CD14-positive monocyte (primary cell): ENCODE results near the gene GLOD5. TPM values are rescaled to one million over a fixed set of nuclear protein-coding genes. Genes with fewer than 3 reads are reported as not detected.

ENCODE experiments used
- DNase-seq, 3 donors: peaks; one replicate each; pipeline ENCODE4 v3.0.0-alpha.2; 2011 to 2022
- H2AFZ ChIP-seq: 2 replicates; pipeline ENCODE4 v1.6.0; 2012; ENCODE audit warnings: mild to moderate bottlenecking, low read depth, low read length, inconsistent platforms; ENCODE audit not compliant: insufficient read depth, poor library complexity, severe bottlenecking
- H3K27ac ChIP-seq, 2 donors: 1 replicate in 1 of 2; 2 replicates in 1 of 2; pipeline ENCODE4 v1.5.1; 2012 to 2013; ENCODE audit warnings: low read length in 2 of 2, control low read depth in 1 of 2, inconsistent platforms in 1 of 2, low read depth in 1 of 2, mild to moderate bottlenecking in 1 of 2
- H3K27me3 ChIP-seq, 2 donors: one replicate each; pipeline versions ENCODE4 v1.6.0 to v1.6.1; 2011 to 2013; ENCODE audit warnings: low read length in 2 of 2; ENCODE audit not compliant: control insufficient read depth in 2 of 2, insufficient read depth in 2 of 2
- H3K36me3 ChIP-seq, 2 donors: replicated peaks in 1 of 2; 1 replicate in 1 of 2; 2 replicates in 1 of 2; pipeline versions ENCODE4 v1.5.1 to v1.6.1; 2012 to 2013; ENCODE audit warnings: low read length in 2 of 2, control low read depth in 1 of 2, inconsistent platforms in 1 of 2, mild to moderate bottlenecking in 1 of 2; ENCODE audit not compliant: insufficient read depth in 2 of 2, control insufficient read depth in 1 of 2
- H3K4me1 ChIP-seq, 2 donors: 1 replicate in 1 of 2; 2 replicates in 1 of 2; pipeline versions ENCODE4 v1.5.1 to v1.6.1; 2012 to 2013; ENCODE audit warnings: low read length in 2 of 2, control low read depth in 1 of 2, inconsistent platforms in 1 of 2, mild to moderate bottlenecking in 1 of 2, moderate library complexity in 1 of 2; ENCODE audit not compliant: insufficient read depth in 2 of 2, control insufficient read depth in 1 of 2
- H3K4me2 ChIP-seq: replicated peaks from 2 replicates; pipeline ENCODE3; 2012; ENCODE audit warnings: low read length, moderate library complexity, mild to moderate bottlenecking; ENCODE audit not compliant: poor library complexity, severe bottlenecking; ENCODE audit errors: extremely low read depth
- H3K4me3 ChIP-seq, 3 experiments: fragments of 200-600 bp in 1 of 3; sonication (generic) in 1 of 3; replicated peaks in 1 of 3; 1 replicate in 2 of 3; 2 replicates in 1 of 3; pipeline ENCODE4 v1.5.1; 2011 to 2013; ENCODE audit warnings: low read length in 3 of 3, mild to moderate bottlenecking in 3 of 3, control low read depth in 2 of 3, low read depth in 2 of 3, inconsistent platforms in 1 of 3, moderate library complexity in 1 of 3
- H3K79me2 ChIP-seq: 2 replicates; pipeline ENCODE4 v1.6.0; 2012; ENCODE audit warnings: mild to moderate bottlenecking, control low read depth, inconsistent platforms, low read length, moderate library complexity; ENCODE audit not compliant: insufficient read depth
- H3K9ac ChIP-seq: 2 replicates; pipeline ENCODE4 v1.6.0; 2017; ENCODE audit warnings: low read length, mild to moderate bottlenecking; ENCODE audit not compliant: insufficient read depth, poor library complexity, severe bottlenecking
- H3K9me3 ChIP-seq, 2 donors: replicated peaks in 1 of 2; 1 replicate in 1 of 2; 2 replicates in 1 of 2; pipeline versions ENCODE4 v1.5.1 to v1.6.1; 2012 to 2013; ENCODE audit warnings: low read length in 2 of 2, control low read depth in 1 of 2; ENCODE audit not compliant: control insufficient read depth in 1 of 2, insufficient read depth in 1 of 2
- H4K20me1 ChIP-seq: 2 replicates; pipeline ENCODE4 v1.6.0; 2012; ENCODE audit warnings: mild to moderate bottlenecking, low read length, control low read depth, moderate library complexity; ENCODE audit not compliant: insufficient read depth
- H3K27ac Mint-ChIP-seq, 7 donors: one replicate each; pipeline ENCODE4 v1.8.0; 2020; ENCODE audit warnings: mild to moderate bottlenecking in 7 of 7, mixed read lengths in 7 of 7, moderate library complexity in 6 of 7, inconsistent platforms in 2 of 7
- H3K27me3 Mint-ChIP-seq, 3 donors: one replicate each; pipeline ENCODE4 v1.8.0; 2021 to 2022; ENCODE audit warnings: low read depth in 3 of 3, mild to moderate bottlenecking in 3 of 3, mixed read lengths in 3 of 3, moderate library complexity in 3 of 3, inconsistent platforms in 1 of 3
- H3K36me3 Mint-ChIP-seq, 2 donors: one replicate each; pipeline ENCODE4 v1.8.0; 2020; ENCODE audit warnings: mixed read lengths in 2 of 2, inconsistent platforms in 1 of 2, mild to moderate bottlenecking in 1 of 2
- H3K4me1 Mint-ChIP-seq: one replicate; pipeline ENCODE4 v1.8.0; 2020; ENCODE audit warnings: mild to moderate bottlenecking, mixed read lengths
- H3K4me3 Mint-ChIP-seq, 2 donors: one replicate each; pipeline ENCODE4 v1.8.0; 2020; ENCODE audit warnings: mild to moderate bottlenecking in 2 of 2, mixed read lengths in 2 of 2, moderate library complexity in 1 of 2
- H3K9me3 Mint-ChIP-seq, 7 donors: one replicate each; pipeline ENCODE4 v1.8.0; 2020 to 2022; ENCODE audit warnings: mixed read lengths in 7 of 7, mild to moderate bottlenecking in 6 of 7, moderate library complexity in 6 of 7, inconsistent platforms in 2 of 7
- WGBS: methylation state at CpG from one replicate; pipeline ENCODE4 v1.1.5; 2013; ENCODE audit warnings: missing lambda C conversion rate; ENCODE audit not compliant: insufficient coverage; 5-methylcytosine and 5-hydroxymethylcytosine counted together
- intact Hi-C, 2 donors: fragments of 100-400 bp; cut with micrococcal nuclease; formaldehyde crosslinking; loops; one replicate each; pipeline versions ENCODE4 v1.15.0 to v1.15.1; 2023
- polyA plus RNA-seq, 3 donors: library from polyadenylated mRNA; depleted of rRNA in 1 of 3; unstranded in 2 of 3; stranded (reverse) in 1 of 3; fragments of 300-500 nt in 2 of 3; fragments of >200 nt in 1 of 3; fragmentation: Illumina TruSeq in 2 of 3; gene quantifications; 1 replicate in 2 of 3; 2 replicates in 1 of 3; pipeline ENCODE4 v1.2.3, GENCODE V29; 2012 to 2021
- small RNA-seq: library from RNA; depleted of rRNA; stranded (forward); fragments of <200 nt; gene quantifications from one replicate; pipeline ENCODE3, GENCODE V24; 2012; ENCODE audit warnings: low read depth; ENCODE audit not compliant: insufficient read length
- TF ChIP-seq, protein P1 (sequence below): fragments of 200-600 bp; IDR thresholded peaks from one replicate; pipeline ENCODE4 v1.8.0; 2022; ENCODE audit warnings: antibody characterized with exemption, mild to moderate bottlenecking

GLOD5 gene
- polyA plus RNA-seq, 3 donors = not detected

DNA sequence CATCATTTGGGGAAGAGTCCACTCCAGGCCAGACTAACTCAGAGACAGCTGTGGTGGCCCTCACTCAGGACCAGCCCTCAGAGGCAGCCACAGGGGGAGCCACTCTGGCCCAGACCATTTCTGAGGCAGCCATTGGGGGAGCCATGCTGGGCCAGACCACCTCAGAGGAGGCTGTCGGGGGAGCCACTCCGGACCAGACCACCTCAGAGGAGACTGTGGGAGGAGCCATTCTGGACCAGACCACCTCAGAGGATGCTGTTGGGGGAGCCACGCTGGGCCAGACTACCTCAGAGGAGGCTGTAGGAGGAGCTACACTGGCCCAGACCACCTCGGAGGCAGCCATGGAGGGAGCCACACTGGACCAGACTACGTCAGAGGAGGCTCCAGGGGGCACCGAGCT is 61.5 kb downstream of the GLOD5 start:
- Mint-ChIP-seq H3K4me1 (peaks cover 9% of the 10 kb centered on the region), H3K36me3 (peaks cover 54% of the 10 kb centered on the region in 2 donors), H3K4me3 (no peak overlapping the region), H3K9me3 (peaks cover 0 to 27% (median 13%) of the 10 kb centered on the region in 7 donors), H3K27ac (peak overlapping the region in 1 of 7 donors; percentile 79), H3K27me3 (peaks cover 19 to 25% (median 19%) of the 10 kb centered on the region in 3 donors)
- TF ChIP-seq, protein P1, sequence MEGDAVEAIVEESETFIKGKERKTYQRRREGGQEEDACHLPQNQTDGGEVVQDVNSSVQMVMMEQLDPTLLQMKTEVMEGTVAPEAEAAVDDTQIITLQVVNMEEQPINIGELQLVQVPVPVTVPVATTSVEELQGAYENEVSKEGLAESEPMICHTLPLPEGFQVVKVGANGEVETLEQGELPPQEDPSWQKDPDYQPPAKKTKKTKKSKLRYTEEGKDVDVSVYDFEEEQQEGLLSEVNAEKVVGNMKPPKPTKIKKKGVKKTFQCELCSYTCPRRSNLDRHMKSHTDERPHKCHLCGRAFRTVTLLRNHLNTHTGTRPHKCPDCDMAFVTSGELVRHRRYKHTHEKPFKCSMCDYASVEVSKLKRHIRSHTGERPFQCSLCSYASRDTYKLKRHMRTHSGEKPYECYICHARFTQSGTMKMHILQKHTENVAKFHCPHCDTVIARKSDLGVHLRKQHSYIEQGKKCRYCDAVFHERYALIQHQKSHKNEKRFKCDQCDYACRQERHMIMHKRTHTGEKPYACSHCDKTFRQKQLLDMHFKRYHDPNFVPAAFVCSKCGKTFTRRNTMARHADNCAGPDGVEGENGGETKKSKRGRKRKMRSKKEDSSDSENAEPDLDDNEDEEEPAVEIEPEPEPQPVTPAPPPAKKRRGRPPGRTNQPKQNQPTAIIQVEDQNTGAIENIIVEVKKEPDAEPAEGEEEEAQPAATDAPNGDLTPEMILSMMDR = no peak
- peaks cover 0 to 16% of the 10 kb centered on the region in 2 donors for H3K27me3 ChIP-seq
- H3K27ac ChIP-seq = no peak overlapping the region
- no peak overlapping the region for H3K4me3 ChIP-seq
- 80% methylated on average over 1 of the region's 6 CpGs for WGBS
- no peak for DNase-seq
- intact Hi-C loops = no loop called here
- no peaks in the 10 kb centered on the region for H3K9me3 ChIP-seq
- H3K4me2 ChIP-seq = no peak overlapping the region
- H3K36me3 ChIP-seq = peaks cover 22 to 52% of the 10 kb centered on the region in 2 donors
- H3K4me1 ChIP-seq = no peaks in the 10 kb centered on the region
- H3K79me2 ChIP-seq = no peaks in the 10 kb centered on the region
- H3K9ac ChIP-seq = no peak overlapping the region
- H4K20me1 ChIP-seq = no peaks in the 10 kb centered on the region
- no peak overlapping the region for H2AFZ ChIP-seq

Small RNAs within 50 kb of the gene (small RNA-seq; reads per million reads assigned to genes)
- gene RNU6-1056P (not detected), gene RNU6-29P (not detected)

Other genes starting within 250 kb of the GLOD5 start
- 10 to 100 TPM; 47.2 to 59.5 (median 47.4) TPM for gene EBP, start 239.9 kb upstream of the GLOD5 start, polyA plus RNA-seq
- 10 to 100 TPM in 1 of 3 donors, 1 to 10 TPM in 2; 5.7 to 16.9 (median 6.6) TPM for gene TBC1D25, start 222.0 kb upstream of the GLOD5 start, polyA plus RNA-seq
- 100 to 1,000 TPM; 187 to 302 (median 203) TPM for gene RBM3, start 187.3 kb upstream of the GLOD5 start, polyA plus RNA-seq
- 100 to 1,000 TPM in 1 of 3 donors, 10 to 100 TPM in 2; 68.6 to 171 (median 93.3) TPM for gene WDR13, start 164.3 kb upstream of the GLOD5 start, polyA plus RNA-seq
- 100 to 1,000 TPM in 1 of 3 donors, 10 to 100 TPM in 2; 22.8 to 159 (median 38.0) TPM for gene WAS, start 77.9 kb upstream of the GLOD5 start, polyA plus RNA-seq
- 1 to 10 TPM; 2.8 to 3.4 (median 2.9) TPM for gene SUV39H1, start 65.0 kb upstream of the GLOD5 start, polyA plus RNA-seq
- gene GATA1, start 24.8 kb downstream of the GLOD5 start, polyA plus RNA-seq = not detected
- gene HDAC6, start 40.3 kb downstream of the GLOD5 start, polyA plus RNA-seq = 10 to 100 TPM; 12.7 to 67.0 (median 19.7) TPM
- gene ERAS, start 64.8 kb downstream of the GLOD5 start, polyA plus RNA-seq = under 1 TPM in 1 of 3 donors, not detected in 2; 0.13 TPM
- gene PCSK1N, start 73.9 kb downstream of the GLOD5 start, polyA plus RNA-seq = not detected
- 10 to 100 TPM; 52.2 to 86.9 (median 86.8) TPM for gene TIMM17B, start 136.0 kb downstream of the GLOD5 start, polyA plus RNA-seq
- gene PQBP1, start 136.2 kb downstream of the GLOD5 start, polyA plus RNA-seq = 100 to 1,000 TPM in 1 of 3 donors, 10 to 100 TPM in 2; 71.7 to 129 (median 78.3) TPM
- 10 to 100 TPM; 14.3 to 21.6 (median 18.4) TPM for gene SLC35A2, start 149.9 kb downstream of the GLOD5 start, polyA plus RNA-seq
- gene PIM2, start 157.3 kb downstream of the GLOD5 start, polyA plus RNA-seq = 10 to 100 TPM in 1 of 3 donors, 1 to 10 TPM in 2; 6.7 to 39.4 (median 9.9) TPM
- gene OTUD5, start 195.9 kb downstream of the GLOD5 start, polyA plus RNA-seq = 10 to 100 TPM in 2 of 3 donors, 1 to 10 TPM in 1; 8.4 to 75.0 (median 12.4) TPM
- 1 to 10 TPM in 1 of 3 donors, not detected in 2; 4.9 TPM for gene KCND1, start 210.1 kb downstream of the GLOD5 start, polyA plus RNA-seq
- gene GRIPAP1, start 240.5 kb downstream of the GLOD5 start, polyA plus RNA-seq = 100 to 1,000 TPM in 1 of 3 donors, 10 to 100 TPM in 1, 1 to 10 TPM in 1; 3.8 to 103 (median 10.7) TPM